ENCODE data around the gene NR2F2. TPM values are rescaled to one million over a fixed set of nuclear protein-coding genes. Genes with fewer than 3 reads are reported as not detected.

Gene NR2F2
- total RNA-seq, 6 experiments from 2014 or later = 11.6 to 30.0 (median 20.7) TPM

GRCh38 chr15:96334017-96334704 lies 3.7 kb downstream of the NR2F2 start:
- no peaks in the 10 kb centered on the region for H3K27me3 ChIP-seq
- H3K4me3 ChIP-seq = peak overlapping the region; percentile 68 to 73 (median 71)
- no peaks in the 10 kb centered on the region for H3K9me3 ChIP-seq
- ATAC-seq (no peak), DNase-seq (peak in 1 of 3 donors; percentile 46)
- intact Hi-C loops (cut with DNase I) = no loop called here
- TF ChIP-seq POLR2A (IDR thresholded peaks at IDR 0.05) (no peak), CTCF (IDR thresholded peaks at IDR 0.05) (no peak)
- H3K36me3 ChIP-seq = peaks cover 0 to 14% (median 6%) of the 10 kb centered on the region in 4 donors
- WGBS (ENCODE audit: insufficient coverage, low coverage, low lambda C conversion rate, missing lambda C conversion rate) = no CpG with 5 or more reads among the region's 49 CpGs
- peak overlapping the region; percentile 90 to 97 (median 91) for H3K27ac ChIP-seq
- peaks cover 0 to 22% (median 0%) of the 10 kb centered on the region in 4 donors for H3K4me1 ChIP-seq

- 17% methylated on average over 3 of the region's 5 CpGs for WGBS (ENCODE audit: insufficient coverage, low coverage, low lambda C conversion rate, missing lambda C conversion rate)
- intact Hi-C loops (cut with DNase I) = no loop called here
- no peak for TF ChIP-seq POLR2A (IDR thresholded peaks at IDR 0.05)
- TF ChIP-seq CTCF (IDR thresholded peaks at IDR 0.05) = no peak
Measured at GRCh38 chr15:96334705-96335410, 4.4 kb downstream of the NR2F2 start.

GRCh38 chr15:96335411-96336024 lies 5.0 kb downstream of the NR2F2 start:
- no peak for DNase-seq
- Histone ChIP-seq H3K9me3 (no peaks in the 10 kb centered on the region), H3K4me1 (peaks cover 0 to 16% (median 0%) of the 10 kb centered on the region in 4 donors), H3K27me3 (no peaks in the 10 kb centered on the region), H3K27ac (peak overlapping the region; percentile 90 to 97 (median 91)), H3K4me3 (peak overlapping the region; percentile 68 to 73 (median 71)), H3K36me3 (peaks cover 0 to 14% (median 6%) of the 10 kb centered on the region in 4 donors)
- intact Hi-C loops (cut with DNase I) = no loop called here
- TF ChIP-seq POLR2A (IDR thresholded peaks at IDR 0.05) = no peak
- TF ChIP-seq CTCF (IDR thresholded peaks at IDR 0.05) = no peak
- 0% methylated on average over 6 of the region's 6 CpGs for WGBS (ENCODE audit: insufficient coverage, low coverage, low lambda C conversion rate, missing lambda C conversion rate)
- ATAC-seq = no peak

More at GRCh38 chr15:96334705-96335410, 4.4 kb downstream of the NR2F2 start:
- H3K27ac ChIP-seq = peak overlapping the region; percentile 90 to 97 (median 91)
- peak overlapping the region; percentile 68 to 73 (median 71) for H3K4me3 ChIP-seq
- DNase-seq = no peak
- peaks cover 0 to 14% (median 6%) of the 10 kb centered on the region in 4 donors for H3K36me3 ChIP-seq
- no peak for ATAC-seq
- no peaks in the 10 kb centered on the region for H3K27me3 ChIP-seq
- H3K4me1 ChIP-seq = peaks cover 0 to 16% (median 0%) of the 10 kb centered on the region in 4 donors
- no peaks in the 10 kb centered on the region for H3K9me3 ChIP-seq

- ATAC-seq (no peak), DNase-seq (no peak)
- WGBS (ENCODE audit: insufficient coverage, low coverage, low lambda C conversion rate, missing lambda C conversion rate) = 4% methylated on average over 7 of the region's 7 CpGs
- Histone ChIP-seq H3K9me3 (no peaks in the 10 kb centered on the region), H3K36me3 (peaks cover 0 to 14% (median 6%) of the 10 kb centered on the region in 4 donors), H3K4me3 (peak overlapping the region; percentile 68 to 73 (median 71)), H3K4me1 (peaks cover 0 to 16% (median 0%) of the 10 kb centered on the region in 4 donors), H3K27ac (peak overlapping the region; percentile 90 to 97 (median 91)), H3K27me3 (no peaks in the 10 kb centered on the region)
- TF ChIP-seq CTCF (IDR thresholded peaks at IDR 0.05) = no peak
- TF ChIP-seq POLR2A (IDR thresholded peaks at IDR 0.05) = no peak
- intact Hi-C loops (cut with DNase I) = no loop called here
Measured at GRCh38 chr15:96336108-96336595, 5.7 kb downstream of the NR2F2 start.

Data from right lobe of liver (tissue), 6 donors.